AG10803 (cell line): ENCODE results near the gene COL1A1.

Source experiments
- DNase-seq: peaks from one replicate; pipeline ENCODE4 v3.0.0; 2010; ENCODE audit warnings: low read depth
- H3K4me3 ChIP-seq: 2 replicates; pipeline ENCODE4 v1.5.1; 2011; ENCODE audit warnings: mild to moderate bottlenecking, low read length, control low read depth
- CTCF ChIP-seq: conservative IDR thresholded peaks from 2 replicates; pipeline ENCODE4 v1.5.1; 2011; ENCODE audit warnings: mild to moderate bottlenecking, low read length, control low read depth, inconsistent platforms

Gene COL1A1

GRCh38 chr17:50184611-50185398, 16.6 kb downstream of the COL1A1 start:
- H3K4me3 ChIP-seq = no peak overlapping the region; the same call in 1 of the 2 replicates
- no peak for TF ChIP-seq CTCF
- peak; percentile 84 for DNase-seq

GRCh38 chr17:50184064-50184463, 17.4 kb downstream of the COL1A1 start:
- no peak overlapping the region for H3K4me3 ChIP-seq
- peak; percentile 45 for TF ChIP-seq CTCF
- peak; percentile 68 for DNase-seq

DNA sequence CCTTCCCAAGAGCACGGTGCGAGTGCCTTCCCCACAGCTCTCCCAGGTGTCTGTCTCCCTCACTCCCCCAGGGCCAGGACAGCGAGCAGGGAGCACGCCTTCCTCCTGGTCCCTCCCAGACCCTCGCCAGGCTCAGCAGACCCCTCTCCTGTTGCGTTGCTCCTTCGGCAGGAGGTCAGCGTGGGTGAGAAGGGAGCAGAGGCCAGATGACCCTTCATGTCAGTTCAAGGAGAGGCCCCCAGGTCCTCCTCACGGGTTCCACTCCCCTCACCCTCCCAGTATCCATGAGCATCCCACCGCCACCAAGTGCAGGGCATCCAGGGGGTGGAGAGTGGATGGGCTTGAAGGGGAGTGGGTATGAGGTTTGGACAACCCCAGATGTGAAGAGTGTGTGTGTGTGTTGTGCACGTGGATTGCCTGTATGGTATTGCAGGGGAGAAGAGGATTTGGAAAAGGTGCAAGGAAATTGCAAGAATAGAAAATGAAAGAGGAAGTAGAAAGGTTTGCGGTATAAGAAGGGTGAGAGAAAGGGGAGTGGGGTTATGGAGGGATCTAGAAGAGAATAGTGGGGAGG, 17.9 kb downstream of the COL1A1 start:
- DNase-seq = peak; percentile 84
- no peak for TF ChIP-seq CTCF
- H3K4me3 ChIP-seq = no peak overlapping the region

DNA sequence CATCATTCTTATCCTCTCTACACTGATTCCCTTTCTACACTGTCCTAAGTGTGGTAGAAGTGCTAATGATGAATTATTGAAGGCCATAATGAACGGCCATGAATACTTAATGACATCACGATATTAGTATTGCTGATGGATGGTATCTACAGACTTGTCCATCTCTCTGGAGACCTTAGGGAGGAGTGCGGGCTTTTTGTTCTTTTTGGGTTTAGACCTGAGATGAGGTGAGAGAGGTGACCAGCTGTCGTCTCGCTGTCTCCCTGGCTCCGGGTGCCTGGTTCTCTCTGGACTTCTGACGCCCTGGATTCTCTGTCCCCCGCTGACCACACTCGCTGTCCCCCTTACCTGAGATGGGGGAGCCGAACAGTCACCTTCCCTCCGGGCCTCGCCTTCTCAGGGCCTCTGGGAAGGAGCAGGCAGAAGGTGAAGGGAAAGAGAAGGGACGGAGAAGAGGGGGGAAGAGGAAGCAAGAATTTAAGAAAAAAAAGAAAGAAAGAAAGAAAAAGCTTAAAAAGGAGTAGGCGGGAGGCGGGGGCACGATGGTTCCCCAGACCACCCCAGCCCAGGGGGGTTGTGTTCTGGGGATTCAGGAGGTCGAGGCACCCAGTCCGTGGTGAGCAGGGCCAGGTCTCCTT, 18.5 kb downstream of the COL1A1 start:
- no peak overlapping the region for H3K4me3 ChIP-seq
- no peak for TF ChIP-seq CTCF
- DNase-seq = peak; percentile 69

- peak; percentile 90 for DNase-seq
- TF ChIP-seq CTCF = peak; percentile 31
- H3K4me3 ChIP-seq = no peak overlapping the region
Observed at GRCh38 chr17:50181591-50182560, 19.6 kb downstream of the COL1A1 start.

DNA sequence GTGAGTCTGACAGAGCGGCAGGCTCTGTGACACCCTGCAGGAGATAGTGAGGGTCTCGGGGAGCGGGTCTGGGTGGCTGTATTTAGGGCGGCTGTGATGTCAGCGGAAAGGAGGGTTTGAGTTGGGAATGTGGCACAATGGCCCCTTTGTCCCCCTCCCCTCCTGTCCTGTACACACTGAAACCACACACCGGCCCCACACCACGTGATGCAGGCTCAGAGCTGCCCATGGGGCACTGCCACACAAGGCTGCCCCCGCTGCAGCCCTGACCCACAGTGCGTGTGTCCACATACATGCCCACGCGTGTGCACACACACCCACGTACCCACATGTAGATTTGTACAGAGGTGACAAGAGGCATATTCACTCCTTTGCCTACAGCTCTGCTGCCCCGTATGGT, 20.3 kb downstream of the COL1A1 start:
- no peak for DNase-seq
- TF ChIP-seq CTCF = no peak
- no peak overlapping the region for H3K4me3 ChIP-seq
